ENCODE results near the gene PARN. TPM values are rescaled to one million over a fixed set of nuclear protein-coding genes. Genes with fewer than 3 reads are reported as not detected.
"Not testable (repeated sequence)": the region's sequence is repeated elsewhere in the genome, so short reads cannot be mapped to it uniquely, and the experiment has no call there.

The PARN gene
- total RNA-seq, 1 donor from 2014 or later: 31.2 TPM

GRCh38 chr16:14576069-14576468 lies 54.0 kb downstream of the PARN start:
- Histone ChIP-seq H3K9me3 (no peaks in the 10 kb centered on the region), H3K27me3 (no peaks in the 10 kb centered on the region), H3K36me3 (peaks cover 63% of the 10 kb centered on the region), H3K4me1 (peaks cover 5% of the 10 kb centered on the region), H3K4me3 (no peak overlapping the region), H3K27ac (no peak overlapping the region)
- no peak for TF ChIP-seq CTCF (IDR thresholded peaks at IDR 0.05)
- intact Hi-C loops (cut with DNase I): no loop called here
- no peak for DNase-seq
- no peak for ATAC-seq

GRCh38 chr16:14574698-14575415 lies 55.2 kb downstream of the PARN start:
- H3K9me3 ChIP-seq; H3K4me1 ChIP-seq; H3K27ac ChIP-seq; DNase-seq; H3K27me3 ChIP-seq; ATAC-seq; H3K4me3 ChIP-seq; intact Hi-C loops (cut with DNase I): not testable (repeated sequence)
- H3K36me3 ChIP-seq: peaks cover 51% of the 10 kb centered on the region

GRCh38 chr16:14572535-14572934 lies 57.5 kb downstream of the PARN start:
- ATAC-seq (peak; percentile 76), DNase-seq (no peak)
- H3K27me3 ChIP-seq: no peaks in the 10 kb centered on the region
- peaks cover 27% of the 10 kb centered on the region for H3K36me3 ChIP-seq
- TF ChIP-seq CTCF (IDR thresholded peaks at IDR 0.05): no peak
- H3K4me1 ChIP-seq: peaks cover 5% of the 10 kb centered on the region
- intact Hi-C loops (cut with DNase I): no loop called here
- no peaks in the 10 kb centered on the region for H3K9me3 ChIP-seq
- H3K4me3 ChIP-seq: no peak overlapping the region
- no peak overlapping the region for H3K27ac ChIP-seq

- Histone ChIP-seq H3K4me1 (peaks cover 20% of the 10 kb centered on the region), H3K36me3 (no peaks in the 10 kb centered on the region), H3K9me3 (no peaks in the 10 kb centered on the region), H3K27me3 (no peaks in the 10 kb centered on the region), H3K4me3 (no peak overlapping the region), H3K27ac (no peak overlapping the region)
- TF ChIP-seq CTCF (IDR thresholded peaks at IDR 0.05): no peak
- DNase-seq (no peak), ATAC-seq (no peak)
- intact Hi-C loops (cut with DNase I): no loop called here
Measured at GRCh38 chr16:14569213-14569612, 60.8 kb downstream of the PARN start.

- TF ChIP-seq CTCF (IDR thresholded peaks at IDR 0.05): no peak
- no peaks in the 10 kb centered on the region for H3K36me3 ChIP-seq
- DNase-seq (no peak), ATAC-seq (no peak)
- peaks cover 15% of the 10 kb centered on the region for H3K4me1 ChIP-seq
- H3K9me3 ChIP-seq: no peaks in the 10 kb centered on the region
- no peak overlapping the region for H3K4me3 ChIP-seq
- H3K27me3 ChIP-seq: no peaks in the 10 kb centered on the region
- intact Hi-C loops (cut with DNase I): no loop called here
- no peak overlapping the region for H3K27ac ChIP-seq
Measured at GRCh38 chr16:14566599-14566998, 63.5 kb downstream of the PARN start.

- ATAC-seq: no peak
Measured at GRCh38 chr16:14565688-14566025, 64.4 kb downstream of the PARN start.

More at GRCh38 chr16:14565688-14566025, 64.4 kb downstream of the PARN start:
- no peaks in the 10 kb centered on the region for H3K9me3 ChIP-seq
- no peak overlapping the region for H3K4me3 ChIP-seq
- no peak for DNase-seq
- H3K27me3 ChIP-seq: no peaks in the 10 kb centered on the region
- TF ChIP-seq CTCF (IDR thresholded peaks at IDR 0.05): no peak
- H3K36me3 ChIP-seq: no peaks in the 10 kb centered on the region
- H3K27ac ChIP-seq: no peak overlapping the region
- H3K4me1 ChIP-seq: peaks cover 15% of the 10 kb centered on the region
- intact Hi-C loops (cut with DNase I): no loop called here

Data from upper lobe of right lung (tissue), 1 donor.